Measurements from ENCODE around the gene CDH2.

DNA sequence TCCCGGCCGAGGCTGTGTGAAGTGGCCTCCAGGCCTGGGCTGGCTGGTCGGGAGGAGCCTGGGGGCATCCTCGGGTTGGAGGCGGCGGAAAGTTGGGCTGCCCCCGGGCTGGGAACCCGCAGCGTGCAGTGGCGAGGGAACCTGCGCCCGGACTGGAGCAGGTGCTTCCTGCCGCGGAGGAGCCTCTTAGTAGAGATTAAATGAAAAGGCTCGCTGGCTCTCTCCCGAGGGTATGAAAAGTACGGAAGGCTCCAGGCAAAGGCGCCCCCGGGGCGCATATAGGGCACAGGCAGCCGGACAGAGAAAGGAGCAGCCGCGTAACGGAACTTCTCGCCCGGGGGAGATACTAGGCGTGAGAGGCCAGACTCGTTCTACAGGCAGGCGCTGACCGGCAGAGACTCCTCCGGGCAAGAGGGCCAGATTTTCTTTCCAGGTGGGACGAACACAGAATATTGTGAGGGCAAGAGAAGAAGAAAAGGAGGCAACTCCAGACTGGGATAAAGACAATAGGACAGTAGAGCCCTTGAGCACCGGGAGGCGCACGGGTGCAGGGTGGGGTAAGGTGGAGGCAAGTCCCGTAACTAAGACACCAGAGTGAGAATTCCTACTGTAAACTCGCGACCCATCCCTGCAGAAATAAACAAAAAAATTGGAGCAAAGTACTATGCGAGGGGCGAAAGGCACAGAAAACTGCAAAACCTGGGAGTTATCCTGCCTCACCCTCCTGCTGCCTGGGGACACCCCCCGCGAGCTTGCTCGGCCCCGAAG lies 816 bp downstream of the CDH2 start:
- TF ChIP-seq, protein P1, sequence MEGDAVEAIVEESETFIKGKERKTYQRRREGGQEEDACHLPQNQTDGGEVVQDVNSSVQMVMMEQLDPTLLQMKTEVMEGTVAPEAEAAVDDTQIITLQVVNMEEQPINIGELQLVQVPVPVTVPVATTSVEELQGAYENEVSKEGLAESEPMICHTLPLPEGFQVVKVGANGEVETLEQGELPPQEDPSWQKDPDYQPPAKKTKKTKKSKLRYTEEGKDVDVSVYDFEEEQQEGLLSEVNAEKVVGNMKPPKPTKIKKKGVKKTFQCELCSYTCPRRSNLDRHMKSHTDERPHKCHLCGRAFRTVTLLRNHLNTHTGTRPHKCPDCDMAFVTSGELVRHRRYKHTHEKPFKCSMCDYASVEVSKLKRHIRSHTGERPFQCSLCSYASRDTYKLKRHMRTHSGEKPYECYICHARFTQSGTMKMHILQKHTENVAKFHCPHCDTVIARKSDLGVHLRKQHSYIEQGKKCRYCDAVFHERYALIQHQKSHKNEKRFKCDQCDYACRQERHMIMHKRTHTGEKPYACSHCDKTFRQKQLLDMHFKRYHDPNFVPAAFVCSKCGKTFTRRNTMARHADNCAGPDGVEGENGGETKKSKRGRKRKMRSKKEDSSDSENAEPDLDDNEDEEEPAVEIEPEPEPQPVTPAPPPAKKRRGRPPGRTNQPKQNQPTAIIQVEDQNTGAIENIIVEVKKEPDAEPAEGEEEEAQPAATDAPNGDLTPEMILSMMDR (IDR thresholded peaks at IDR 0.05), result no peak
- no peak for TF ChIP-seq POLR2A (IDR thresholded peaks at IDR 0.05)

Measured in lower leg skin (tissue), 3 donors.